Subcutaneous adipose tissue (tissue), 4 donors: ENCODE data around the gene CHRM1. TPM values are rescaled to one million over a fixed set of nuclear protein-coding genes. Genes with fewer than 3 reads are reported as not detected.

Experiments
- CTCF ChIP-seq: fragments of 450-650 bp; IDR thresholded peaks from one replicate; pipeline ENCODE4 v1.5.1; 2016; ENCODE audit warnings: low read depth, mild to moderate bottlenecking, control low read depth, antibody characterized with exemption, moderate library complexity
- total RNA-seq, 4 donors: library from RNA; depleted of rRNA; stranded (reverse); fragments of >200 nt; gene quantifications; one replicate each; pipeline ENCODE4 v1.1.0, GENCODE V29; 2016

Gene CHRM1
- total RNA-seq, 4 donors from 2014 or later, result not detected

DNA sequence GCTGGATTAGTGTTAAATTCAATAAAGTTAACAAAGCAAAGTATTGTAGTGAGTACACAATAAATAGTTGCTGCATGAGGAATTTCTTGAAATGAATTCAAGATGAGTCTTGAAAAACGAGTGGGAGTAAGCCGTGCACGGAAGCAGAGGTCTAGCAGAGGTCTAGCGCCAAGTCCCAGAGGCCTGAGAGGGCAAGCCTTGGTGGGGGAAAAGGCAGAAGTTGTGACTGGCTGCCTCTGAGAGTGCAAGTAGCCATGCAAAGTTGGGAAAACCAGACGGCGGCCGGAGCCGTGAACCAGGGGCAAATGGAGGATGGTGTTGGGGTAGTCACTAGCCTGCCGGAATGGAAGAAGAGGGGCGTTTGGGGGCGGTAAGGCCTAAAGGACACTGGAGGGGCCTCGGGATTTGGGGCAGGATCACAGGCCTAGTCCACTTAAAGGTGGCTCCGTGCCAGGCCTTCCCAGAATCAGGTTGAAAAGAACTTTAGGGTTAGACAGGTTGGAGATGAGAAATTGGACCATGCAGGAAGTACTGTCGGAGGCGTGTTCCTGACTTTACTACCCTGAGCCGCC, 40.8 kb downstream of the CHRM1 start:
- no peak for TF ChIP-seq CTCF

DNA sequence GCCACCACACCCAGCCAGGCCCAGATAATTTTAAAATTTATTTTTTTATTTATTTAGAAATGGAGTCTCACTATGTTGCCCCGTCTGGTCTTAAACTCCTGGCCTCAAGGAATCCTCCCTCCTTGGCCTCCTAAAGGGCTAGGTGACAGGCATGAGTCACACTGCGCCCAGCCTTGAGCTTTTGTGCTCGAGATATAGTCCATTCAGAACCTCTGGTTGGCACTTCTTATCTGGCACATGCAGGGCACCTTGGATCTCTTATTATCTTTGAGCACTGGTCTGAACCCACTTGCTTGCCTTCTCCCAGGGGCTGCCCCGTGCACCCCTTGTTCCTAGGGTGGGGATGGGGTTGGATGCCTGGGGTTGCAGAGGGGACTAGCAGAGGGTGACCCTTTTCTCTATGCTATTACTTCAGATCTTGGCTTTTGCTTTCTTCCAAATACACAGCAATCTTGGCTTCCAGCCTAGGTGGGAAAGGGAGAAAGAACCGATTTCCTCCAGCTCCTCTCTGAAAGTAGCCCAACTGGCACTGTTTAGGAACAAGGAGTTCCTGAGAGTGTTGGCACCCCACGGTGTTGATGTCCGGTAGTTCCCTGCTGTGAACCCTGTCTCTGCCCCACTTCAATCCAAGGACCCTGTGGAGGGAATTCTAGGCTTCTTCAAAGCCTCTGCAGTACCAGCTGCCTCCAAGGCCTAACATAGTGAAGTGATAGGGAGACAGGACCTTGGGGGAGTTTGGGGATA, 41.8 kb downstream of the CHRM1 start:
- TF ChIP-seq CTCF, result no peak

GRCh38 chr11:62876712-62877111, 44.5 kb downstream of the CHRM1 start:
- no peak for TF ChIP-seq CTCF

- TF ChIP-seq CTCF, result no peak
These were observed 45.3 kb downstream of the CHRM1 start for GRCh38 chr11:62875698-62876478.

- TF ChIP-seq CTCF, result no peak
These were observed 46.3 kb downstream of the CHRM1 start for GRCh38 chr11:62874851-62875250.

GRCh38 chr11:62865635-62866034, 55.5 kb downstream of the CHRM1 start:
- TF ChIP-seq CTCF, result no peak

DNA sequence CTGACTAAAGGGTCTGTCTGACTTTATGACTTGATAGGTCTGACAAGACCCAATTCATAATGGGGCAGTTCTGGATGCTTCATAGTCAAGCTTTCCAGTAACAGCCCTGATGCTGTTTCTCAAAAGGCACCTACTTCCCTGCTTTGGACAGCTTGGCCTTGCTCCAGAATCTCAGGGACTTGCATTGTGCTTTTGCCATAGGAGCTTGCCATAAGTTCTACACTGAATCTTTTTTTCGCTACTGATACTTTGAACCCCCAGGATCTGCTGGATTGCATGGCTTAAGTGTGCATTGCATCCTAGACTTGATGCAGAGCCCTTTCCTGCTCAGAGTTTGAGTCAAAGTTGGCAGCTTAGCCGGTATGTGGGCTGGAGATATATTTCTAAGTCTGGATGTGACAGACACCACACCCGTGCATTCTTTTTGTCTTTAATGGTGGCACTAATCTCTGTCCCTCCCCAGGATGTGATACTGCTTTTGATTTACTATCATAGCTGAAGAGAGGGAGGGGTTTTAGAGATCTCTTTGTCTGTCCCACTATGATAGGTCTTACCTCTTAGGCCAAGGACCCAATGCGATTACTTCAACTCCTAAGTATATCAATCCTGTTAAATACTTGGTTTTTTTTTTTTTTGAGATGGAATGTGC, 57.4 kb downstream of the CHRM1 start:
- TF ChIP-seq CTCF, result no peak
